HG03558 (cell line): Measurements from ENCODE around the gene USP21.

Source experiments
- ATAC-seq: cut with Tn5 transposase; IDR thresholded peaks from one replicate; pipeline ENCODE4 v1.9.1; 2021; ENCODE audit warnings: moderate number of reproducible peaks; ENCODE audit not compliant: unreplicated experiment; ENCODE audit errors: extremely low read depth

The USP21 gene

GRCh38 chr1:161206411-161207140, 47.3 kb downstream of the USP21 start:
- ATAC-seq = no peak

- no peak for ATAC-seq
Measured at GRCh38 chr1:161207173-161207572, 47.9 kb downstream of the USP21 start.

- ATAC-seq = no peak
Measured at GRCh38 chr1:161209790-161210409, 50.6 kb downstream of the USP21 start.

- ATAC-seq = no peak
Measured at GRCh38 chr1:161214369-161214768, 55.1 kb downstream of the USP21 start.

- ATAC-seq = no peak
Measured at GRCh38 chr1:161215076-161215475, 55.8 kb downstream of the USP21 start, which contains the start of gene FCER1G. FCER1G (plus strand) TSS chr1:161215295; CDS start chr1:161215322, 27 bp downstream.
